HG03108 (cell line): ENCODE measurements around the gene SLC35B1.

ENCODE experiments used
- ATAC-seq: cut with Tn5 transposase; IDR thresholded peaks from one replicate; pipeline ENCODE4 v1.9.1; 2021; ENCODE audit warnings: moderate library complexity; ENCODE audit not compliant: unreplicated experiment

SLC35B1 gene, protein sequence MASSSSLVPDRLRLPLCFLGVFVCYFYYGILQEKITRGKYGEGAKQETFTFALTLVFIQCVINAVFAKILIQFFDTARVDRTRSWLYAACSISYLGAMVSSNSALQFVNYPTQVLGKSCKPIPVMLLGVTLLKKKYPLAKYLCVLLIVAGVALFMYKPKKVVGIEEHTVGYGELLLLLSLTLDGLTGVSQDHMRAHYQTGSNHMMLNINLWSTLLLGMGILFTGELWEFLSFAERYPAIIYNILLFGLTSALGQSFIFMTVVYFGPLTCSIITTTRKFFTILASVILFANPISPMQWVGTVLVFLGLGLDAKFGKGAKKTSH

DNA sequence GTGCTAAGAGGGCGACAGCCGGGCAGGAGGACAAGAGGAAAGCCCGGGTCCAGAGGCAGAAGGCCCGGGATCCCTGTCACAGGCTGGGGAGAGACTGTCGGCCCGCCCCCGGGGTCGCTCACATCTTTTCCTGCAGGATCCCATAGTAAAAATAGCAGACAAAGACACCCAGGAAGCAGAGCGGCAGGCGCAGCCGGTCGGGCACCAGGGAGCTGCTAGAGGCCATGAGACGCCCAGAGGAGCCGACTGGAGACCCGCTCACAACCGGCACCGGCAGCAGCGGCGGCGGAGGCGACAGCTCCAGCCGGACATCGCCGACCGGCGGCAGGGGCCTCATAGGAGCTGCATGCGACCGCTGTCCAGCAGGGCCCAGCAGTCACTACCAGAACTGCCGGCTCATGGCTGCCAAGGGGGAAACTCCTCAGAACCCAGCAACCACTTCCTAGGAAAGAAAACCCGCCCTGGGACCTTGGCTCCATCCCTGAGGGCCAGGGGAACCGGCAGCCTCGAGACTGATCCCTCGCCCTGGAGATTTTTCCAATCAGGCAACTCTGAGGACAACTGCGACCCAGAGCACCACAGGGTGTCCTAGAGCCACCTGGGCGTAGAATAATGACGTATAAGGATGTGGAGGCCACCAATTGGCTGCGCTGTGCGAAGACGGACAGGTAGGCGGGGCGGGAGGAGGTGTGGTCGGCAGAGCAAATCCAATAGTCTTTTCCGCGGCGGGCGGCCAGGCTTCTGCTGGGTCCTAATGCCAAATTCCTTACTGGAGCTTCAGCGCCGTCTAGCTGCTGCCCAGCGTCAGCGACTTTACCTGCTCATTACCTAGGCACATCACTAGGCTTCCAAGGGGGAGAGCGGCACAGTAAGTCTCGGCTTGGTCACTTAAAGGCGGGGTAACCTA lies at the start of gene SLC35B1:
TSS of gene SLC35B1 (minus strand) at position 357 of the 907 bp plus-strand sequence. CDS start at position 226, 131 bp downstream.
- ATAC-seq, result peak; percentile 84

DNA sequence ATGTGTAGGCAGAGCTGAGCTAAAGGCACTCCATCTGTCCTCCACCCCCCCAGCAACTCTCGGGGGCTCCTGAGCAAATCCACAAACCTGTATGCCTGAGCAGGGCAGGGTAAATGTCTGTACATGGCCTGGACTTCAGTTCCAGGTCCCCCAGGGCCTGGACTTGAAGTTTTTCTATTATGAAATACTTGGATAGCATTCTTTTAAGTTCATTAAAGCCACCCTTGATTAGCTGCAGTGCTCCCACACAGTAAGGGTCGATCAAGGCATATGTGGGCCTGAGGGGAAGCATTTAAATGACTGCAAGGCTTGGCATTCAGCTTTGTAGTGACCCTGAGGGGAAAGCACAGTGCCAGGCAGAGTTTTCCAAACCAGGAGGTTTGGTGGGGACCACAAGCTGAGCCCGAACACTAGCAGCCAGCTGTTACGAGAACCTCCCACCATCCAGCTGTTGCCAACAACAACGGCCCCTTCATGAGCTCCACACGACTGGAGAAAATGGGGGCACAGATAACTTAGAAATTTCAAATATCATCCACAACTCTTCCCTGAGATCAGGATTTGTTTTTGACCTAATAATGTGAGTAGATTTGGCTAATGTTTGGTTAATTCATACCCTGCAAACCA lies 49.5 kb upstream of the SLC35B1 start:
- no peak for ATAC-seq

DNA sequence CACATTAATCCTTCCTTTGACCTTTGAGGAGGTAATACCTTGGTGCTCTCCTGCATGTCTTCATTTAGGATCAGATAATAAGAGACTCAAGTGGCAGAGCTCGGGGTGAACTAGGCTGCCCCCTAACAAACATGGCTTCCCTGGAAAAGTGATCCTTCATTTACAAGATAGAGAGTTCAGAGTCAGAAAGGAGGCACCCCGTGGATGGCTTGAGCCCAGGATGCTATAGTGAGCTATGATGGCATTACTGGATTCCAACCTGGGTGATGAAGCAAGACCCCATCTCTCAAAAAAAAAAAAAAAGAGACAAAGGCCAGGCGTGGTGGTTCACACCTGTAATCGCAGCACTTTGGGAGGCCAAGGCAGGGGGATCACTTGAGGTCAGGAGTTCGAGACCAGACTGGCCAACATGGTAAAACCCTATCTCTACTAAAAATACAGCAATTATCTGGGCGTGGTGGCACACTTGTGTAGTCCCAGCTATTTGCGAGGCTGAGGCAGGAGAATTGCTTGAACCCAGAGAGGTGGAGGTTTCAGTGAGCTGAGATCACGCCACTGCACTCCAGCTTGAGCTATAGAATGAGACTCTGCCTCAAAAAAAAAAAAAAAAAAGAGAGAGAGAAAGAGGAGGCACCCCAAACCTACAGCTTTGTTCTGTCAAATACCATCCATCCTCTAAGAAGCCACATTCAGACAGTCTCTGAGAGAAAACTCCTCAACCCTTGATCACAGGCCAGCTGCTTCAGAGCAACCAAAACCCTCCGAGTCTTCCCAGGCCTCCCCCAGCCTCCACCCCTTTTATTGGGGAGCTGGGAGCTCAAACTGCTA lies 48.8 kb upstream of the SLC35B1 start:
- ATAC-seq, result no peak

DNA sequence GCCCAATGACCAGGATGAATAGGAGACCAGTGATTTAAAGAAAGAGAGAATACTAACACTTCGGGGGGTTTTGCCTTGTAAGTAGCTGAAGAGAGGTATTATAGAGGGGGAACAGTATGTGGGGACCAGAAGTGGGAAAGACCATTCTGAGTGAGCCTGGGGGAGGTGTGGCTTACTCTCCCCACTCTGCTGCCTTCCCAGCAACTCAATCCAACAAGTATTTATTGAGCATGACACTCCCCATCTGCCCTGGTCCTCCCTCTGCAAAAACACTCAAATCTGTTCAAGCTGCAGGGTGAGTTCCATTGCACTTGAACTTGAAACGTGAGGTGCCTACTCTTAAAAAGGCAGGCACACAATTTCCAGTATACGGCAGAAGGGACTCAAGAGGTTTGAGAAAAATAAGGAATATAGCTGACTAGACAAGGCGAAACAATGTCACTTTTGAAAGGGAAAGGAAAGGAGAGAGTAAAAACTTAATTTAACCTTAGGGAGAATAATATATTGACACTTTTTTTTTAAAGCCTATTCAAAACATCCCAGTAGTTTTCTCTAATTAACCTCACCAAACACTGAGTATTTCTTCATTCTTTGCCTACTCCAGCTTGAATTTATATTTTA lies 48.0 kb upstream of the SLC35B1 start:
- ATAC-seq, result no peak

DNA sequence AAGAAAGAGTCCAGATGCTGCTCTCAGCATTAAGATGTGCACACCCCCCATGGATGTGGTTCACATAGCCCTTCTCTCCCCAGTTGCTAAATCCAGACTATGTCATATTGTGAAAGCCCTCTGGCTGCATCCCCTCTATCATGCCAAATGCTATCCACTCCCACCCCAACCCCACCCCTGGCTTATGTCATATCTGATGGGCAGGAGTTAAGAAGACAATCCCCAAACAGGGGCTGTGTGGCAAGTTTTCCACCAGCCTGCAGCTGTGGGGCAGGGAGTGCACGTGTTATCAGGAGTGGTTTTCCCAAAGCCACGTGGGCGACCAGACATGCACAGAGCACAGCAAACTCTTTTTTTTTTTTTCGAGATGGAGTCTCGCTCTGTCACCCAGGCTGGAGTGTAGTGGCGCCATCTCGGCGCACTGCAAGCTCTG lies 46.2 kb upstream of the SLC35B1 start:
- no peak for ATAC-seq

DNA sequence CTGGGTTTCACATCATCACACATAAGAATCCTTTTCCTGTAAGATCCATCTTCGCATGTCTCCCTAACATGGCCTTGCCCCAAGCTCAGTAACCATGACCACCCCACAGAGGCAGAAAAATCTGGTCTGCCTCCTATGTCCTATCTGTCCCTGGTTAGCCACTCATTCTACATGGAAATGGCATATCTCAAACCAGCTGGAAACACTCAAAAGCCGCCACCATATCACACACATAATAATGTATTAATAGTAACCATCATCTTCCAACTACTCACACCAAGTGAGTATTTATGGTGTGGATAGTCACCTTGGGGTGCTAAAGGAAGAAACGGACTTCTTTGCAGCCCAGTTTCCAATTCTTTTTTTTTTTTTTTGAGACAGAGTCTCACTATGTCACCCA lies 44.7 kb upstream of the SLC35B1 start:
- no peak for ATAC-seq

DNA sequence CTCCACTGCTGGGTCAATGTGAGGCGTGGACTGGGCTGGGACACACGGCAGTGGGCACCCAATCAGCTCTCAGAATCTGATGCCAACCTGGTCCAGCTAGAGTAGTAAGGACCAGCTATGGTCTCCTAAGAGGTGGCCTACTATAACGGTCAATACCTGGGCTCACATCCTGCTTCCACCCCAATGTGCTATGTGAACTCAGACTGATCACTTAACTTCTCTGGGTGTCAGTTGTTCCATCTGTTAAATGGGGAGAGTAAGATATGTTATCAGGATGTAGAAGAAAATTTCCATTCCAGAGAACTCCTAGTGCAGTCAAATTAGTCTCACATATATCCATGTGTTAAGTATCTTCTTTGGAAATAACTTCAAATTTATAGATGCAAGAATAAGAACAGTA lies 42.0 kb upstream of the SLC35B1 start:
- ATAC-seq, result no peak

DNA sequence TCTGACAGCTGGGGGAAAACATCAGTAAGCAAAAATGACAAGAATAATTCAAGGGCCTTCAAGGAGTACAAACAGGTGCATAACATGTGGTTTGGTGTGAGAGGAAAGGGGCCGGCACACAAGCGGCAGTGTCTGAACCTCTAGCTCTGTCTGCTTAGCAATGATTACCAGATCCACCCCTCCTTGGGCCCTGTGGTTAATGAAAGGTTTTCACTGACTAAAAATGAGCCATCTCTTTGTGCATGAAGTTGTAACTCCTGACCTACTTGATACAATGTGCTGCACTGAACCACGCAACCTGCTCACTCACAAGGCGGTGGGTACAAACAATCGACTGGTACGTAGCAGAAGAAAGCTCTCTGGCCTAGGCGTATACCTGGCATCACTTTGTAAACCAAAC lies 41.0 kb upstream of the SLC35B1 start:
- peak; percentile 71 for ATAC-seq

DNA sequence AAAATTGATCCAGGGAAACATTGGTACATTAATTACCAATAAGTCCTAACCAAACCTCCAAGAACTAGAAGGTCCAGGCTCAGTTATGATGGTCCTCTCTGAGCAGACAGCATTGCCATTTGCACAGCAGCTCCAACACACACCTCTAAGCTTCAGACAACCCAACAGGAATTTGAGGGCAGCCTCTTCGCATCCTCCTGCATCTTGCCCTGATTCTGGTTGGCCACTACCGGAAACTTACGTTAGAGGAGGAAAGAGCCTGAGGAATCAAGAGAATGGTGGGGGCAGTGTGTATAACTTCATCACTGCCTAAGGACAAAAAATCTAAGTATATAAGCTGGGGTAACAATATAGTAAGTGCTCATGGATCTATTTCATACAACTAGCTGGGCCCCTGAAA lies 40.5 kb upstream of the SLC35B1 start:
- ATAC-seq, result no peak

DNA sequence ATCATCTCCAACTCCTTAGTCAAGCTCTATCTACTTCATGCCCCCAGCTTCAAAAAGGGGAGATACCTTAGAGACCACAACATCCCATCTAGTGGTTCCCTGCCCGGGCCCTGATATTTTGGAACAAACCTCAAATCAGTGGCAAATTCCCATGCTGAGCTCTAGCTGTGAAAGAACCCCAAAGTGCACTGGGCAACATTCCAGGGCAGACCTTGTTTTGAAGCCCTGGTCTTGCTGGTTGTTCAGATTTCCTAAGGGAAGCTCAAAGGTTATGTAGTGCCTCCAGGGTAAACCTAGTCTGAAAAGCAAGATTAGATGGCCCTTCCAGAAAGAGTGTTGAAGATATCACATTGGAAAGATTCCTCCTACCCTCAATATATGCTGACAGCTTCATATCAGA lies 39.9 kb upstream of the SLC35B1 start:
- ATAC-seq, result no peak

DNA sequence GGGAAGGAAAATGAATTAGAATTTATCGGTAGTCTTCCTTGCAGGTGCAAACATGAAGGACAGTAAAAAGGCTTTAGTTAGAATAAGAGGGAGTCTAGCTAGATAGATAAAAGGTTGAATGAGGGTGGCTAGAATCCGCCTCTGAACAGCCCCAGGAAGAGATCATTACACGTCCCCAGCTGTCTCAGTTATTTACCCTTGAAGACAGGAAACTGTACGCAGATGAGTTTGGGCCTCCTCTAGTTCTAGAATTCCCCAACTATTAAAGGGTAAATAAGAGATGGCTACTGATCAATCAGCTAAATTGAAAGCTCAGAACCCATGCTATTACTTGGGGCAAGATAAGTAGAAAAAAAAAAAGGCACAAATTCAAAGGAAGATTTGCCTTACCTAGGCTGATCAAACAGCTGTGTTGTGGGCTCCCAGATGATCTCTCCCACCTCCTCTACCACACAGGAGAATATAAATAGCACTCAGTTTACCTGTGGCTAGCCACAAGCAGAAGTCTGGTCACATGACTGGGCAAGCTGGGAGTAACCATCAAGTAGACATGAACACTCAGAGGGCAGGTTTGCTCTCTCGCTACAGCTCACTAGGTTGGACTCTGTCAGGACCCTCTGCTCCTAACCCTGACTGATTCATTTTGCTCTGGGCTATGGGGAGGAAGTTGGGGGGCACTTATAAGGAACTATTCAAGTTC lies 39.2 kb upstream of the SLC35B1 start:
- ATAC-seq, result peak; percentile 53

DNA sequence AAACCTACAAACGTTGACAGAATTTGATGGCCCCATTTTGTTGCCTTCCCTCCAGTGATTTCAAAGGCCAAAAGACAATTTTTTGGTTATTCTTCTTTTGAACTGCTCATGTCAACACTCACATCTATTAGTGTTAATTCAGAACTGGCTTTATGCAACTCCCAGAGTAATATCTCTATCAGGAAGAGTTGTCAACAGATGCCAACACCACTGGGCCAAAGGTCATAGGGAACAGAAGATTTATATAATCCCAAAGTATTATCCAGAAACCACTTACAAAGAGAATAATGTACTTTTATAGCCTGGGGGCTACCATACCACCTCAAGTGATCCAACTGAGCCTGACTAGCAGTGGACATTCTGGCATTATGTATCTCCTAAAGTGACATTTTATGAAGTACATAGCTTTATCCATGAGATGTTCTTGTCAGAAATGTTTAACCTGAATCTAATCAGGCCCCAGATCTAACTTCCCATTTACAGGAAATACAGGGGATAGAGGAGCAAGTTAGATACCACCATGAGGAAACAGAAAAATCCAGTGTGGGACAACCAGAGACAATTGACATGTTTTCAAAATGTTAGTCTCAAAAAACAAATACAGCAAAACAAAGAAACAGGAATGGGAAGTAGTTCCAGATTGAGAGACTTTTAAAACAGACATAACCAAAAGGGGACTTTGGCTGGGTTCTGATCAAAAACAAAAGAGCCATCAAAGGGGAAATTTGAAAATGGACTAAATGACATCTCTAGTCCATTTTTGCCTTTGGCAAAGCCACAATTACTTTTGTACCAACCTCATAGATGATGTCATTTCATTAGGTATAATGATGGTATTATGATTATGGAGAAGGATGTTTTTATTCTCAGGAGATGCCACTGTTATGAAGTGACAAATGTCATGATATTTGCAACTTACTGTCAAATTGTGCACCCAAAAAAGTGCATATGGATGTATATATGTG lies 37.7 kb upstream of the SLC35B1 start:
- no peak for ATAC-seq

DNA sequence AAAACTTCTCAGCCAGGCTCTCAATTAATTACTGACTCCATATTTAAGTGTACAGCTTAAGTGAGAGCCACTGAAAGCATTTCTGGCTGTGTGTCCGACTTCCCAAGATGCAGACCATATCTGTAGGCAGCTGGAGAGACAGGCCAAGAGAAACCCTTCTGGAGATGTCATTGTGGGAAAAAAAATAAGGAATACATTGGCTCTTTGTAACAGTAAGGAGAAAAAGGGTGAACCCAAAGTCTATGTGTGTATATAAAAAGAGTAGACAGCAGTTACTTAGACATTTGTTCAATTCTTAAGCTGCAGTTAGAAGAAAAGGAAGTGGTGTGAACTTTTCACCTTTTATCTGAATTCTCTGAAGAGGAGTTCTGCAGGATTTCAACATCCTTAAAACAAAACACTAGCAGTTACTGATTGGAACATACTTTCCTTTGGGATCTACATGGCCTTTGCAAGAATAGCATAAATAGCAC lies 34.4 kb upstream of the SLC35B1 start:
- ATAC-seq, result no peak

DNA sequence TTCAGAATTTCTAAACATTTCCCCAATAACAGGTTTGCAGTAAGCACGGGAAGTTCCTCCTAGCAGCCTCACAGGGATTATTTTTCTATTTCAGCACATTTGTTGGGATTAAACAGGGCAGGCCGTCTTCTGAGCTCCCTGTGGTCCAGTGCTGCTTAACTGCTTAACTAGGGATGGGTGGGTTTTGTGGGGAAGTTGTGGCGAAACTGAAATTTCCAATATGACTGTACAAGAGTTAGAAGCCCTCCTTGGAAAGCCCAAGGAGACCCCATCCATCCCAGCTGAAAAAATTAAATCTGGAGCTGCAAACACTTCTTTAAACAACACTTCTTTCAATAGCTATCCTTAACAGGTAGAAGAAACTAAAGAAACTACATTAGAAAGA lies 33.9 kb upstream of the SLC35B1 start:
- ATAC-seq, result no peak

DNA sequence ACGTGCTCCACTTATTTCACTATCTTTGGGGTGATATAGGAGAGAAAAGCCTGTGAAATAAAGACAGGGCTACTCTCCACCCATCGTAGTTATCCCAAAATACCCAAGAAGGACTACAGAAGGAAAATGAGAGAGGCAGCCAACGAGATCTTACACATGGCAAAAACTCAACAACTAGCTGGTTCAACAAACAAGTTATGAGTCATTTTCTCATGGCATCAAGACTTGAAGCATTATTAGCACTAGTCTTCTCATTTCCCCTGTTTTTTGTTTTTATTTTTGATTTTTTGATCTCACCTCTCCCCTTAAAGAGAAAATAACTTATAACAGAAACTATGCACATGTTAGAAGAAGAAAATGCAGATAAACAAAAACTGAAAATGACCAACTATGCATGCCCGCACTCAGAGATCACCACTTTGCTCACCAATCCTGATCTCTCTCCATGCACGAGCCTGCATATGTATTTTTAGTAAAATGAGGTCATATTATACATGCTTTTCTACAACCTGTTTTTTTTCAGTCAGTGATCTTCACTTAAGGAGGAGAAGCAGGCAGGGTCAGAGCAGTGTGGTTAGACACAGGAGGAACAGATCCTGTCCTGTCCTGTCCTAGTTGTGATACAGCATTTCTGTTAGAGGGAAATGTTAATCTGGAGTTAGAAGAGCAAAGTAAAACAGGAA lies 33.4 kb upstream of the SLC35B1 start:
- peak; percentile 32 for ATAC-seq

DNA sequence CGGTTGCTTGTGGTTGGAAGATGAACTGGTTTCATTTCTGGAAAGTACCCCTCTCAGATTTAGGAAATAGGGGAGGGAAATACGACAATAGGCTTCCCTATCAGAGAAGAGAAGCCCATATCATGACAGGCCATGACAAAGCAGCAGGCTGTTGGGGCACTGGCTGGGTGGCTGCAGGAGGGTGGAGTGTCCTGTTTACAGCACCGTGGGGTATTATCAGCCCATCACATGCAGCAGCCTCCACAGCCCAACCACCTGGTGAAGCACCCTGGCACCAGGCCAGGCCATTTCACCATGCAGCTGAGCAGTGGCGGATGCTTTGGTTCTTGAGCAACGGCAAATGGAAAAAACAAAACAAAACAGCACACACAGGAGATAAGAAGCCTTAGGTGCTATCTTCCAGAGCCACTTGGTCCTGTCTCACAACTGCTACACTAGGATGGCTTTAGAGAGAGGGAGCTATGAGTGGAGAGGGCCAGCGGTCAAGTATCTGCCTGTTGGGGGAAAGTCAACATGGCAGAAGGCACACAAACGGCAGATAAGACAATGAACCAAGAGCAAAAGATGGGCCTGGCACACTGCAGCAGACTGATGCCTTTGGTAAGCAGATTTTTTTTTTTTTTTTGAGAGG lies 32.0 kb upstream of the SLC35B1 start:
- peak; percentile 48 for ATAC-seq

DNA sequence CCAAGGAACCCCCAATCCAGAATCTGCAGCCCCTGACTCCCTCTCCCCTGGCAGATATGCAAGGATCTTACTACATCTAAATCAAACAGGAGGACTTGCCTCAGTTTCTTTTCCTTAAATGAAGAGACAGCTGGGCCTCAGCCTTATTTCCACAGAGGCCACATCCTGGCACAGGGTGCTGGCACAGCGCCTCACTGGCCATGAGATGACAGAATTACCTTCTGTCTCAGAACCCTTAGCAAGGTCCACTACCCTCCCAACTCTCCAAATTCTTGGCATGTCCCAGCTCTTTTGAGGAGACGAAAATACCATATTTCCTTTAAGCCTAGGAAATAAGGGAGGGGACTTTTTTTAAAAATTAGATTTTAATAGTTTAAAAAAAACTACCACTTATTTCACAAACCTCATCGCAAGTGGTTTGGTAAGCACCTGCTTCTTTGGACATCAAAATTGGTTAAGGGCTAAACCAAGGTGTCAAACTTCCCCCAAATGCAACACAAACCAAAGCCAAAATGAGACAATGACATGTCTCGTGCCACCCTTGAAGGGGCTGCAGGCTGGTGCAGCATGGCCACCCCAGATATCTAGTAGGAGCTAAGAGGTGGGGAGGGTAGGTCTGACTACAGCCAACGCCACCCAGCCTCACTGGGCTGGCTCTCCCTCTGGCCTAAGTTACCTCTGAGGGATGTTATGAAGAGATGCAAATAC lies 30.8 kb upstream of the SLC35B1 start:
- no peak for ATAC-seq
